Mammary epithelial cell (primary cell): ENCODE results near the gene NANOS1.

Source experiments
- EZH2 ChIP-seq: IDR thresholded peaks from 2 replicates; pipeline ENCODE4 v1.6.1; 2012; ENCODE audit warnings: low read length, inconsistent platforms, borderline replicate concordance
- TF ChIP-seq, protein P1 (sequence below), 2 donors: IDR thresholded peaks in 1 of 2; conservative IDR thresholded peaks in 1 of 2; 2 replicates each; pipeline ENCODE4 v1.5.1; 2011 to 2012; ENCODE audit warnings: inconsistent platforms in 2 of 2, low read length in 2 of 2, mild to moderate bottlenecking in 2 of 2, control low read depth in 1 of 2, low read depth in 1 of 2; ENCODE audit not compliant: insufficient read depth in 1 of 2; ENCODE audit errors: extremely low read depth in 1 of 2

DNA sequence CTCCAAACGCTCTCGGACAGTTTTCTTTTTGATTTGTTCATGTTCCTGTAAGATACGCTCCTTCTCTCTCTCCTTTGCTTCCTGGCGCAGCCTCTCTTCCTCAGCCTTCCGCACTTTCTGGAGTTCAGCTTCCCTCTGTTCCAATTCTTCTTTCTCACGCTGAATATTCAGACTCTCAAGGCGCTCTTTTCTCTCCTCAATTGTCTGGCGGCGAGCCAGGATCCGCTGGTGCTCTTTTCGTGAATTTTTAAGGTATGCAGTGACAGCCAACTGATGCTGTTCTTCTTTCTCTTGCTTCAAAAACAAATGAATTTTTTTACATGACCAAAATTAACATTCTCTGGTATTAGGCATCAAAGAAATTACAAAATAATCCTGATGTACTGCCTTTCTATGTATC lies 28.5 kb downstream of the NANOS1 start:
- no peak for TF ChIP-seq EZH2
- TF ChIP-seq, protein P1, sequence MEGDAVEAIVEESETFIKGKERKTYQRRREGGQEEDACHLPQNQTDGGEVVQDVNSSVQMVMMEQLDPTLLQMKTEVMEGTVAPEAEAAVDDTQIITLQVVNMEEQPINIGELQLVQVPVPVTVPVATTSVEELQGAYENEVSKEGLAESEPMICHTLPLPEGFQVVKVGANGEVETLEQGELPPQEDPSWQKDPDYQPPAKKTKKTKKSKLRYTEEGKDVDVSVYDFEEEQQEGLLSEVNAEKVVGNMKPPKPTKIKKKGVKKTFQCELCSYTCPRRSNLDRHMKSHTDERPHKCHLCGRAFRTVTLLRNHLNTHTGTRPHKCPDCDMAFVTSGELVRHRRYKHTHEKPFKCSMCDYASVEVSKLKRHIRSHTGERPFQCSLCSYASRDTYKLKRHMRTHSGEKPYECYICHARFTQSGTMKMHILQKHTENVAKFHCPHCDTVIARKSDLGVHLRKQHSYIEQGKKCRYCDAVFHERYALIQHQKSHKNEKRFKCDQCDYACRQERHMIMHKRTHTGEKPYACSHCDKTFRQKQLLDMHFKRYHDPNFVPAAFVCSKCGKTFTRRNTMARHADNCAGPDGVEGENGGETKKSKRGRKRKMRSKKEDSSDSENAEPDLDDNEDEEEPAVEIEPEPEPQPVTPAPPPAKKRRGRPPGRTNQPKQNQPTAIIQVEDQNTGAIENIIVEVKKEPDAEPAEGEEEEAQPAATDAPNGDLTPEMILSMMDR (conservative IDR thresholded peaks at IDR 0.05 in 1 of 2, IDR thresholded peaks at IDR 0.05 in 1 of 2; ENCODE audit: extremely low read depth in 1 of 2, insufficient read depth in 1 of 2, low read depth in 1 of 2, low read length in 2 of 2) = no peak
